GM12801 (cell line): ENCODE results near the gene PLCB4.

Source experiments
- CTCF ChIP-seq: IDR thresholded peaks from one replicate; pipeline ENCODE4 v1.5.1; 2011; ENCODE audit warnings: control low read depth; ENCODE audit not compliant: insufficient read length; ENCODE audit errors: extremely low read depth

The PLCB4 gene

GRCh38 chr20:9349249-9349648 is 280.4 kb downstream of the PLCB4 start:
- no peak for TF ChIP-seq CTCF

- TF ChIP-seq CTCF, result no peak
Observed at GRCh38 chr20:9352739-9353138, 283.9 kb downstream of the PLCB4 start.

GRCh38 chr20:9353180-9353915 is 284.5 kb downstream of the PLCB4 start:
- TF ChIP-seq CTCF, result no peak

- TF ChIP-seq CTCF, result no peak
Observed at GRCh38 chr20:9353916-9354276, 285.0 kb downstream of the PLCB4 start.

GRCh38 chr20:9354579-9354978 is 285.7 kb downstream of the PLCB4 start:
- TF ChIP-seq CTCF, result no peak

GRCh38 chr20:9358001-9358400 is 289.1 kb downstream of the PLCB4 start:
- TF ChIP-seq CTCF, result no peak

GRCh38 chr20:9359561-9360308 is 290.8 kb downstream of the PLCB4 start:
- TF ChIP-seq CTCF, result no peak
